Memory B cell (primary cell): ENCODE results near the gene EXOC4.

Experiments used
- ATAC-seq: fragments of 150-1000 bp; cut with Tn5 transposase; 2 replicates; pipeline ENCODE4 v1.10.0; 2021; ENCODE audit warnings: low read depth, mild to moderate bottlenecking, moderate library complexity
- DNase-seq, 2 donors: peaks; one replicate each; pipeline ENCODE4 v3.0.0; 2022; ENCODE audit warnings: low spot score in 2 of 2
- H3K27ac Mint-ChIP-seq: one replicate; pipeline ENCODE4 v1.8.0; 2022; ENCODE audit warnings: mild to moderate bottlenecking, moderate library complexity, mixed read lengths
- H3K27me3 Mint-ChIP-seq: one replicate; pipeline ENCODE4 v1.8.0; 2022; ENCODE audit warnings: mixed read lengths
- H3K36me3 Mint-ChIP-seq: one replicate; pipeline ENCODE4 v1.8.0; 2022; ENCODE audit warnings: mild to moderate bottlenecking, mixed read lengths
- H3K4me1 Mint-ChIP-seq: one replicate; pipeline ENCODE4 v1.8.0; 2022; ENCODE audit warnings: mixed read lengths
- H3K4me3 Mint-ChIP-seq: one replicate; pipeline ENCODE4 v1.8.0; 2022; ENCODE audit warnings: mild to moderate bottlenecking, moderate library complexity, mixed read lengths
- H3K9me3 Mint-ChIP-seq: one replicate; pipeline ENCODE4 v1.8.0; 2022; ENCODE audit warnings: mixed read lengths

The EXOC4 gene

DNA sequence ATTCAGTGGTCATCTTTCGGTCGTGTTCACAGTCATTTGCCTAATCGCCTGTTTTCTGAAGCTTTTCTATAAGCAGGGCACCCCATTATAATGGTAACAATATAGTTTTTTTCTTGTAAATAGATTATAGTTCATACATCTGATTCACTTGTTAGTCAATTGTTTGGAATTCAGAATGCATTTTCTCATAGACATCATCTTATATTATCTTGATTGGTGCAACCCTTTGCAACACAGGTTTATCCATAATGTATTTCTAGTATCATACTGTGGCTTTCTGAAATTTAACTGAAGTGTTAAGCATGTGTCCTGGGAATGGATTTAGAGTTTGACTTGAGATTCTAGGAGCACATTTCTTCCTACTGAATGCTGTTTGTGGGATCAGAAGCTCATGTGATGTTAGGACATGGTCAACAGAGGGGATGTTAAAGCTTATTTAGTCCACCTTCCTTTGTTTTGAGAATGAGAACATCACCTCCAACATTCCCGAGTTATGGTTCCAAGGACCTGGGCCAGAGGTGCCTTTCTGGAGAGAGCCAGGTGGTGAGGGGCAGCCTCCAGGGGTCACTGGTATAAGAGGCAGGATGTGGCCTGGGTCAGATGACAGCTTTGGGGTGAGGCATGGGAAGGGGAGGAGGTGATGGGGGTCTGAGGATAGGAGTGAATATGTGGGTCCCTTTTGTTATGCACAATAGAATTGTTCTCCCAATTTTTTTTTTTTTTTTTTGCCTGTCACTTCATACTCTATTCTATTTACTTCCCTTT is 415.6 kb downstream of the EXOC4 start:
- no peak overlapping the region for H3K4me3 Mint-ChIP-seq

DNA sequence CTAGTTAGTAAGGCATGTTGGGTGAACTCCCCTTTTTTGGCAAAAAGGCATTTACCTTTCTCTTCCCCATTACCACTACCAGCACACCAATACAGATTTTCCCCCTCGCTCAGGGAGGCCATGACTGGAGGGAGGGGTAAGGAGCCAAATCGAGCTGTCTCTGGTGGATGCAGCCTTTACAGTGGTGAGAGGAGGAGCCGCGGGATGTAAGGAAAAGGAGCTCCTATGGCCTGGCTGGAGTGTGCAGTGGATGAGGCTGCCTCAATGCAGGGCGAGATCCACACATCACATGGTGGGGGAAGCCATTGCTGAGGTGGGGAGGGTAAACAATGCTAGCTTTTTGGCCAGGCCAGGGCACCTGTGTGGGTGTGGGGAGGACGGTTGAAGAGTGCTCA is 416.2 kb downstream of the EXOC4 start:
- H3K4me1 Mint-ChIP-seq = peaks cover 11% of the 10 kb centered on the region
- H3K27me3 Mint-ChIP-seq = no peaks in the 10 kb centered on the region

More for the DNA sequence above, 415.6 kb downstream of the EXOC4 start:
- Mint-ChIP-seq H3K9me3 (no peaks in the 10 kb centered on the region), H3K36me3 (peaks cover 26% of the 10 kb centered on the region), H3K27ac (no peak overlapping the region), H3K27me3 (no peaks in the 10 kb centered on the region), H3K4me1 (peaks cover 12% of the 10 kb centered on the region)
- ATAC-seq = no peak
- no peak for DNase-seq

DNA sequence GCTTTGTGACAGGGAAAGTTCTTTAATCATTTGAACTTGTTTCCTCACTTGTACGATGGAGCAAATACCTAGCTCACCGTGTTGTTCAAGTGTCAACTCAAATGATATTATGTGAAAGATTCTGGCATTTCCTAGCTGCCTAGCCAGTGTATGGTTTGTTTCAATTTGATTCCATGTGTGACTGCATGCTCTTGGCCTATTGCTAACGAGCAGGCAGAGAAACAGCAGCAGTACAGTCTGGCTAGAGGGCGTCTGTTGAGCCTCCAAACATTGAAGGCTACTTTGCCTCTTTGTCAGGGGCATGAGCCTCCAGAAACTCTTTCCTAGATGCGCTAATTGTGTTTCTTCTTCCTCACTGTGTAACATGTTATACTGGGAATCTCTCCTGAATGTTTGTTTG is 417.4 kb downstream of the EXOC4 start:
- no peaks in the 10 kb centered on the region for H3K27me3 Mint-ChIP-seq
- no peak overlapping the region for H3K27ac Mint-ChIP-seq
- H3K36me3 Mint-ChIP-seq = peaks cover 20% of the 10 kb centered on the region
- H3K4me1 Mint-ChIP-seq = peaks cover 11% of the 10 kb centered on the region
- H3K4me3 Mint-ChIP-seq = no peak overlapping the region
- no peaks in the 10 kb centered on the region for H3K9me3 Mint-ChIP-seq
- DNase-seq (no peak), ATAC-seq (no peak)

More for the DNA sequence above, 416.2 kb downstream of the EXOC4 start:
- Mint-ChIP-seq H3K9me3 (no peaks in the 10 kb centered on the region), H3K36me3 (peaks cover 22% of the 10 kb centered on the region), H3K4me3 (no peak overlapping the region), H3K27ac (no peak overlapping the region)
- no peak for ATAC-seq
- DNase-seq = no peak

DNA sequence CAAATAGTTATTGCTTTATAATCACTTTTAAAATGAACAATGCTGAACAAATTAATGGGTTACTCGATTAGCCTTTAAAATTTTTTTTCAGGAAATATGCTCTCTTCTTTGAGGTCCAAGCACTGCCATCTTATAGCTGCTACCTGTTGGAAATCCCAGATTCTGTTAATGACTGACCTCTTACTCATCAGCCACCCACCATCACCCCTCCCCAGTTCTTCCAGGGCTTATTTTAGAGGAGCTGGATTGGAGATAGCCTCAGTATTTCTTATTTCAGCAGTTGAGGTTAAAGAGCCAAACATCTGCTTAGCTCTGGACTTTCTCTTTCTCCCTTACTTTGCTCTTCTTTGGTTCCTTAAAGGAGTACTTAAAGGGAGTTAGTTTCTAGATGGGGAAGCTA is 420.0 kb downstream of the EXOC4 start:
- H3K27ac Mint-ChIP-seq = no peak overlapping the region
- H3K27me3 Mint-ChIP-seq = no peaks in the 10 kb centered on the region
- H3K4me3 Mint-ChIP-seq = no peak overlapping the region
- DNase-seq (no peak), ATAC-seq (no peak)
- H3K9me3 Mint-ChIP-seq = no peaks in the 10 kb centered on the region
- peaks cover 20% of the 10 kb centered on the region for H3K36me3 Mint-ChIP-seq
- H3K4me1 Mint-ChIP-seq = peaks cover 11% of the 10 kb centered on the region

DNA sequence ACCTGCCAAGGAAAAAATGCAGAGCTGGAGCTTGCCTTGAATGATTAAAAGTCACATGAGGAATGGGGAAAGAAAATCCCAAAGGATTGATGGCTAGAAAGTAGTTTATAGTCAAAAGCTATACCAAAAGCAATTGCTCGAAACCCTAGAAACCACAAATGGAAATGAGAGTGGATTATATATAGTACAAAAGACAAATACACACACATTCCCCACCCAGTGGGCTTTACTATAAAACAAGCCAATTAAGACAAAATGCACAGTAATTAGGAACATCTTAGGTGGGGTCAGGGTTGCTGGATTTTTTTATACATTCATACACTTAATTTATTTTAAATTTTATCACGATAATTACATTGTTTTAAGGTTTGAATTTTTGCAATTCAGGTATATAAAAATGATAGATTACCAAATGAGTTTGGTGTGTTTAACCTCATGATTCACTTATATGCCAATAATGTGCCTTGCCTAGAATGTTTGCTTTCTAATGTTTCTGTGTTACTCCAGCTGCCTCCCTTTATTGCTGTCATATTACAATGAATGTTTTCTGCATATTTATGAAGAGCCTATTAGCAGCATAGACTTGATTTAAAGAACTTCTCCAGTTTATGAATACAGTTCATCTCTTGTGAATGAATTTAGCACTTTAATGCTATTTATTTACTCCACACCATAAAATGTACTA is 421.3 kb downstream of the EXOC4 start:
- H3K27ac Mint-ChIP-seq = no peak overlapping the region
- H3K4me3 Mint-ChIP-seq = no peak overlapping the region
- peaks cover 11% of the 10 kb centered on the region for H3K4me1 Mint-ChIP-seq
- peaks cover 21% of the 10 kb centered on the region for H3K36me3 Mint-ChIP-seq
- DNase-seq (no peak), ATAC-seq (no peak)
- H3K27me3 Mint-ChIP-seq = no peaks in the 10 kb centered on the region
- no peaks in the 10 kb centered on the region for H3K9me3 Mint-ChIP-seq

DNA sequence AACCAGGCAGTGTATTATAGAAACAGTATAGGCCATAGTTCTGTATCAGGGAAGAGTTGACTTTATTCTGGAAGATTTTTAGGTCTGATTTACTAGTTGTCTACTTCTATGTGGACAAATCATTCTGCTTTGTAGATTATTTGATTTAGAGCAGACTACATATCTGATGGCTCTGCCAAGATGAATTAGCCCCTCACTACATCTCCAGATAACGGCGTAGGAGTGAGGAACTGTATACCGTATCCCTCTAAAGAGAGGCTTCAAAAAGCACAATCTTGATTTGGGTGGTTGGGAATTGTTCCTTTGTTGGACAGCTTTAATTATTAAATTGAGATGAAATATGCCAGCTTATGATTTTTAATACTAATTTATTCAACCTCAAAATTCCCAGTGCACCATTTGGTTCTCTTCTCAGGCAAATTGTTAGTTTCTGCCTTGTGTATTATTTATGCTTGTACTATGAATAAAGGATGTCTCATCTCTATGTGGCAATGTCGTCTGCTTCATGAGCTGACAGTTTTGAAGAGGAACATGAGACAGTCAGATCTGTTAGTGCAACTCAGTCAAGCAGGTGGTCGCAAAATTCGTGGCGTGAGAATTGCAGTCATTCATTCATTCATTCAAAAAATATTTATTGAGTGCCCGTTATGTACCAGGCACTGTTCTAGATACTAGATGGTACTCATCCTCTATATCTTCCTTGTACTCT is 422.8 kb downstream of the EXOC4 start:
- Mint-ChIP-seq H3K27ac (no peak overlapping the region), H3K9me3 (no peaks in the 10 kb centered on the region), H3K4me1 (peaks cover 10% of the 10 kb centered on the region), H3K36me3 (peaks cover 26% of the 10 kb centered on the region), H3K4me3 (no peak overlapping the region), H3K27me3 (no peaks in the 10 kb centered on the region)
- ATAC-seq = no peak
- DNase-seq = no peak

DNA sequence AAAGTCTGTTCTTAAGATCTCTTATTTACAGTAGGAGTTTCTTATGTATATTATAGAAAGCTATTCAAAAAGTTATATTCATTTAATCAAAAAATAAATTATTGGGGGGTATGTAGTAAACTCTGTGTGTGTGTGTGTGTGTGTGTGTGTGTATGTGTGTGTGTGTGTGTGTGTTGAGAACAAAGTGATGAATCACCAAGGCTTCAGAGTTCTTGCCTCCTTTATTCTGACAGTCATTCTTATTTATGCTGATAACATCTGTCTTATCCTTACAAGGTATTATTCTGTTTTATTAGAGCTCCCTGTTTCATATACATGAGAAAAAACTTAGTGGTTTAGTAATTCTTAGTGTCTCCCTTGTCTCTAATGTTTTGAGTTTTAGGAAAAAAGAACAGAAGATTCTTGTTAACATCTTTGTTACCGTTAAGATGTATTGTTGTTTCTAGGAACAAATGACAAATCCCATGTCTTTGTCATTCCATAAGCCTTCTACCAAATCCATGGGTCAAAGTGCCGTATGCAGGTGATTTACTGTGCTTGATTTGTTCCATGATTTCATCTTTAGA is 424.0 kb downstream of the EXOC4 start:
- DNase-seq (no peak), ATAC-seq (no peak)
- no peak overlapping the region for H3K27ac Mint-ChIP-seq
- no peak overlapping the region for H3K4me3 Mint-ChIP-seq
- H3K27me3 Mint-ChIP-seq = no peaks in the 10 kb centered on the region
- peaks cover 18% of the 10 kb centered on the region for H3K36me3 Mint-ChIP-seq
- H3K4me1 Mint-ChIP-seq = peaks cover 4% of the 10 kb centered on the region
- no peaks in the 10 kb centered on the region for H3K9me3 Mint-ChIP-seq

DNA sequence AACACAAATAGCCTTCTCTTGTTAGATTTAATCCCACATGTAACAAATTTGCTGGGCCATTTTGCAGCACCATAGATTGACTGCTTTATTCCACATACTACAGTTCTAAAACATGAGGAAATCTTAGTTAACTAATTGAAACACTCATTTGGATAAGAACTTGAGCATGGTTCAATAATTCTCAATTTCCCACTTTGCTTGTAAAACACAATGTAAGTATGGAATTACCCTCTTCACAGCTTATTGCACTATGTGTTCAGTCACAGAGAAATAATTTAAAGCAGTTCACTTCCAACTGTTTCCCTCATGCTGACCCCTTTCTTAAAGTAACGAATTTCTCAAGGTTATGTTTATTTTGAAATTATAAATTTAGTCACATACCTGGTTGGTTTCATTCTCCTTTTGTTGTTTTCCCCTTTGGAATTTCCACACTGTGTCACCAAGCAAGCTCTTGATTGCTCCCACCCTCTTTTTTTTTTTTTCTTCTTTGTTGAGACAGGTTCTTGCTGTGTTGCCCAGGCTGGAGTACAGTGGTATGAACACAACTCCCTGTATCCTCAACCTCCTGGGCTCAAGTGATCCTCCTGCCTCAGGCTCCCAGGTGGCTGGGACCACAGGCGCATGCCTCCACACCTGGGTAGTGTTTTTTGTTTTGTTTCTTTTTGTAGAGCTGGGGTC is 425.4 kb downstream of the EXOC4 start:
- Mint-ChIP-seq H3K9me3 (no peaks in the 10 kb centered on the region), H3K4me3 (no peak overlapping the region), H3K4me1 (peaks cover 3% of the 10 kb centered on the region), H3K27ac (no peak overlapping the region), H3K27me3 (no peaks in the 10 kb centered on the region), H3K36me3 (peaks cover 19% of the 10 kb centered on the region)
- no peak for ATAC-seq
- DNase-seq = no peak

DNA sequence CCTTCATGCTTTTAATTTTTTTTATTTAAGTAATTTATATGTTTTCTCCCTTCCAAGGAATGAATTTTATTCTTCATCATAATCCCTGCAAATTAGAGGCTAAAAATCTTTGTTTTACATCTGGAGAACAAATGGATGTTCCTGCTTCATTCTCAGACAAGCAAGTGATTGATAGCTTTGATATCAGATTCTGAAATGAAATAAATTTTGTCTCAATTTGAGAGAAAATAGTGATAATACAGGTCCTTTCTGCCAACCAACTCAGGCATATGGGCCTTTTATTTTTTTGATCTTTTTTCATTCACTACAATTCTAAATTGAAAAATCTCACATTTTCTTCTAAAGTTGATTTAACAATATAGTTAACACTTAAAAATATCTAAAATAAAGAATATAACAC is 427.1 kb downstream of the EXOC4 start:
- Mint-ChIP-seq H3K36me3 (peaks cover 17% of the 10 kb centered on the region), H3K4me3 (no peak overlapping the region), H3K4me1 (no peaks in the 10 kb centered on the region), H3K27ac (no peak overlapping the region), H3K9me3 (no peaks in the 10 kb centered on the region), H3K27me3 (no peaks in the 10 kb centered on the region)
- ATAC-seq (no peak), DNase-seq (no peak)

DNA sequence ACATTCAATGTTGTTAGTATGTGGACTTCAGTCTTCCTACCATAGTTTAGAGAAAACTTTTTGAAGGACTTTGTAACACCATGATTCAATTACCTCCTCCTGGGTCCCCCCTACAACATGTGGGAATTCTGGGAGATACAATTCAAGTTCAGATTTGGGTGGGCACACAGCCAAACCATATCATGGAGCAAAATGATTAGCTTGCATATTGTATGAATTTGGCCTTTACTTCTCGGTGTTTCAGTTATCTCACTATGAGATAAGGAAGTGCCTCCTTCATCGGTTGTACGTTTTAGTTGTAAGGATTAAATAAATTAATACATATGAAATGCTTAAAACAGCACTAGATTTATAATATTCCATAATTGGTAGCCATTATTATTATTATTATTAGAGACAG is 428.7 kb downstream of the EXOC4 start:
- Mint-ChIP-seq H3K4me3 (no peak overlapping the region), H3K36me3 (peaks cover 19% of the 10 kb centered on the region), H3K4me1 (no peaks in the 10 kb centered on the region), H3K27ac (no peak overlapping the region), H3K27me3 (no peaks in the 10 kb centered on the region), H3K9me3 (no peaks in the 10 kb centered on the region)
- ATAC-seq (no peak), DNase-seq (no peak)

DNA sequence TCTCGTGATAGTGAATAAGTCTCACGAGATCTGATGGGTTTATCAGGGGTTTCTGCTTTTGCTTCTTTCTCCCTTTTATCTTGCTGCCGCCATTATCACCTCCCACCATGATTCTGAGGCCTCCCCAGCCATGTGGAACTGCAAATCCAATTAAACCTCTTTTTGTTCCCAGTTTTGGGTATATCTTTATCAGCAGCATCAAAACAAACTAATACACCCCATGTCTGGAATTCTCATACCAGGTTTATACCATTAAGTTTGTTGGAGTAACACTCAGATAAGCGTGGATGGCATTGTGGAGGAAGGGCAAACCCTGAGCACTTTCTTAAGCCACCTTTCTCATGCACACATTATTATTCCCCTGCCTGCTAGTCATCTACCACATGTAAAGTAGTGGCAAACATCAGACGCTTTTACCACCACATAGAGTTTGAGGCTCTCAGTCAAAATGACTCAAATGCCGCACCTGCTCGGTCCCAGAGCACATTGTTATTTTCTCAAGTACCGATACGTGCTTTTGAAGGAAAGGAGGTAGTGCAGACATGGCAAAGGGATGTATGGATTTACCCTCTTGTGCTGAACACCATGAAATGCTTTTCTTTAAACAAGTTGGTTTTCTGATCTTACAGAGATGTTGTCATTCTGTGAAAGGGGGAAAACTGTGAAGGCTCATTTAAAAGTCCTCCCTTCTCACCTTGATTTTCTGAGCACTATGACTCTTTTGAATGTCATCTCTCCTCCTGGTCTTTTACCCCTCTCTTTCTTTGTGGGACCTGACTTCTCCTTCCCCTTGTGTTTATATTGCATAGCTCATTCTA is 429.7 kb downstream of the EXOC4 start:
- no peak for ATAC-seq
- no peaks in the 10 kb centered on the region for H3K9me3 Mint-ChIP-seq
- DNase-seq = no peak
- H3K4me1 Mint-ChIP-seq = peaks cover 2% of the 10 kb centered on the region
- no peak overlapping the region for H3K27ac Mint-ChIP-seq
- peaks cover 21% of the 10 kb centered on the region for H3K36me3 Mint-ChIP-seq
- H3K4me3 Mint-ChIP-seq = no peak overlapping the region
- H3K27me3 Mint-ChIP-seq = no peaks in the 10 kb centered on the region

DNA sequence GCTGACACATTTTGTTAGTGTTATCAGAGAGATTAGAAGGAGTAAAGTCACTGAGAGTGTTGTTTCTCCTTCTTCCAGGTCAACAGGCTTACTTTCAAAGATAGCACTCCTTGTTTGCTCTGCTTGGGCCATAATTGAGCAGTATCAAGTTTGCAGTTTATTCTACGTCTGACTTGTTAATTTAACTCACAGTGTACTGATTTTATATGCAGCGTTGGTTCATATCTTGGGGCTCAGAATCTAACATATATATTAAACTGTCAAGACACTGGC is 430.2 kb downstream of the EXOC4 start:
- ATAC-seq (no peak), DNase-seq (no peak)
- H3K27ac Mint-ChIP-seq = no peak overlapping the region
- H3K36me3 Mint-ChIP-seq = peaks cover 21% of the 10 kb centered on the region
- peaks cover 2% of the 10 kb centered on the region for H3K4me1 Mint-ChIP-seq
- H3K27me3 Mint-ChIP-seq = no peaks in the 10 kb centered on the region
- no peaks in the 10 kb centered on the region for H3K9me3 Mint-ChIP-seq
- H3K4me3 Mint-ChIP-seq = no peak overlapping the region

DNA sequence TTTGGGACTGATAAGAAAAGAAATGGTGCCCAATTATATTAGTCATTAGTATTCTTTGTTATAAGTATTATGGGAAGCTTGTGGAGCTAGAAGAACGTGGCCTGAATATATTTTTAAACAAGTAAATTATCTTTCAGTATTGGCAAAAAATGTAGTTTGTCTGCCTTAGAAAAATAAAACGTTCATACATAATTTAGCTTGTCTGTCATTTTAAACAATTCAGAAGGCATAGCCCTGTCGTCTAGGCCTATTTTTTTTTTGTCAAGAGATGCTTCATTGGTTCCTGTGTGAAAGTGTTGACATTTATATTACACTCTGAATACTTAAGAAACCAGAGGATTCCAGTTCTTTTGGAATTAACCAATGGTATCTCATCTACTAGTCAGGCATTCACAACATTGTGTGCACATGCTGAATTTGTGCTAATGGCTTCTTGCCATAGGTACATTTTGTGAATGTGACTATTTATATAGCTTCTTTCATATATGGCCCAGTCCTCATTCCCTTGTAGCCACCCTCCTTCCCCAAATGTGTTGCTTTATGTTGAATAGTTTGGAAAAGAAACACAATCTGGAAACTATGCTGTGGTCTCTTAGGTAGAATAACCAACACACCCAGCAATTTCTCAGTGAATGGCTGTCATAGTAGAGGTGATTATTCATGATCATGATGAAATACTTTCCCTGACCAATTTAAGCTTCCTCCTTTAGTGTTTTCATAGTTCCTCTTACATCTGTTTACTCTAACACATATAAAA is 435.8 kb downstream of the EXOC4 start:
- ATAC-seq (no peak), DNase-seq (no peak)
- Mint-ChIP-seq H3K4me1 (peaks cover 2% of the 10 kb centered on the region), H3K27ac (no peak overlapping the region), H3K4me3 (no peak overlapping the region), H3K9me3 (no peaks in the 10 kb centered on the region), H3K27me3 (no peaks in the 10 kb centered on the region), H3K36me3 (peaks cover 8% of the 10 kb centered on the region)
